DMS 273 treated with DMSO at 0.1 percent for 48 hours (cell line): Measurements from ENCODE around the gene PPARG.
"Not testable (repeated sequence)": the region's sequence is repeated elsewhere in the genome, so short reads cannot be mapped to it uniquely, and the experiment has no call there.

Source experiments
- DNase-seq: peaks from one replicate; lab custom pipeline; 2025; lab: John Stamatoyannopoulos, UW

The PPARG gene

DNA sequence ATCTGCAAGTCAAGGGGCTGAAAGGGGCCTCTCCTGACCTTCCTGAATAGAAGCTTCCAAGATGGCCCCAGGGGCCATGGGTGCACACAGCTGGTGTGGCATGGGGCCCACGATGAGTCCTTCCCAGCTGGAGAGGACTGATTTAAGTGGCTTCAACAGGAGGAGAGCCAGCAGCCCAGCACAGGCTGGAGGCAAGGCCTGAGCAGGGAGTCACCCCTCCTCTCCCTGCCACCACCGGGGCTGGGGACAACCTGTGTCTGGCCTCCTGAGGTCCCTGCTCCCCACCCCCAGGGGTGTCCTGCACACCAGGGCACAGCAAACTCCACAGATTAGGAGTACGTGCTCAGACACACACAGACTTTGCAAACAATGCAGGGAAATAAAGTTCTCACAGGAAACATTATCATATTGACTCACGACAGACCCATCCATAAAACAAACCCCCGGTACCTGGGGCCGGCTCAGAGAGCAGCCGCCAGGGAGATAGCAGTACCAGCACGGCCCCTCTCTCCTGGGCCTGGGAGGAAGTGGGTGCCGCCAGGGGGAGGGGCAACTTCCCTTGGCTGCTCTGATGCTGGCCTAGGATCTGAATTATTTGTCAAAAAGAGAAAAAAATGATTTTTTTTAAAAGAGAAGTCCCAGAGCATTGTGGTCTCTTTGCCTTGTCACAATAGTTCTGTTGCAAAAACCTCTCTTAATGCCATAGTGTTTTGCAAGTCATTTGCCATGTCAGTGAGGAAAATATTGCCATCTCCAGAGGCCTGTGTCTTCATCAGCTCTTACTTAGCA, 173.5 kb downstream of the PPARG start:
- no peak for DNase-seq

- no peak for DNase-seq
These were observed 174.8 kb downstream of the PPARG start for GRCh38 chr3:12463686-12464085.

GRCh38 chr3:12464181-12464580, 175.3 kb downstream of the PPARG start:
- no peak for DNase-seq

- no peak for DNase-seq
These were observed 176.4 kb downstream of the PPARG start for GRCh38 chr3:12465151-12465835.

- DNase-seq, result no peak
These were observed 177.0 kb downstream of the PPARG start for GRCh38 chr3:12465836-12466225.

DNA sequence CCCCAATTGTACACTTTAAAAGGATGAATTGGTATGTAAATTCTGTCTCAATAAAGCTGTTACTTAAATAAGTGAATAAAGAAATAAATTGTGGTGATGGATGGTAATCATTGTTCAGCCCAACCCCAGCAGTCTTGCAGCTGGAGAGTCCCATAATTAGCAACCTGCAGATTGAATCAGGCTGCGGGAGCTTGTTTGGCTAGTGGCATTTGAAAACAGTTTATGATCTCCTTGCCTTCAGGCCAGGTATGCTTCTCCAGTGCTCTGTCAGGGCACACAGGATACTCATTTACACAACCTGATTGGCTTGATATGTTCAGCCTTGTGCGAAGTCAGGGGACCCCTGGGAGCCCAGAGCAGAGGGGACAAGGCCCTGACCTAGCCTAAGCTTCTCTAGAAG, 178.9 kb downstream of the PPARG start:
- no peak for DNase-seq

GRCh38 chr3:12468276-12468675, 179.4 kb downstream of the PPARG start:
- DNase-seq, result no peak

DNA sequence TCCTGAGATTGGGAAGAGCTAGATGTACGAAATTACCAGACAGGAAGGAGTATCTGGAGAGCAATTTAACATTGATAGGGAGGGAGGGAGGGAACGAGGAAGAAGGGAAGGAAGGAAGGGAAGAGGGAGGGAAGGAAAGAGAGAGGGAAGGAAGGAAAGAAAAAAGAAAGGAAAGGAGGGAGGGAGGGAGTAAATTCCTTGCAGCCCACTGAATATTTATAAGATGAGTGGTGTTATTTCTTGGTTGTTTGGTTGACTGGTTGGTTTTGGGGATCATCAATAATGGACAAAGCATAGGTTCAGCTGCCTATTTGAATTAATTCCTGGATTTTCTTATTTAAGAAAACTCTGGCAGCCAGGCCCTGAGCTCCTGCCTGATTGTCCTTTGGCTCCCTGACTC, 179.9 kb downstream of the PPARG start:
- DNase-seq, result no peak

DNA sequence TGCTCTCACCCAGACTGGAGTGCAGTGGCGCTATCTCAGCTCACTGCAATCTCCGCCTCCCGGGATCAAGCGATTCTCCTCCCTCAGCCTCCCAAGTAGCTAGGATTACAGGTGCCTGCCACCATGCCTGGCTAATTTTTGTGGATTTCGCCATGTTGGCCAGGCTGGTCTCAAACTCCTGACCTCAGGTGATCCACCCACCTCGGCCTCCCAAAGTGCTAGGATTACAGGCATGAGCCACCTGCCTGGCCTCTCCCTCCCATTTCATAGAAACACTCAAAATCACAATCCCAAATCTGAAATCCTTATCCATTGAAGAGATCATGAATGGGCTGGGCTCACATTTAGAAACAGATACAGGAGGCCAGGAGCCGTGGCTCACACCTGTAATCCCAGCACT, 180.4 kb downstream of the PPARG start:
- not testable (repeated sequence) for DNase-seq

GRCh38 chr3:12470111-12470510, 181.2 kb downstream of the PPARG start:
- no peak for DNase-seq

DNA sequence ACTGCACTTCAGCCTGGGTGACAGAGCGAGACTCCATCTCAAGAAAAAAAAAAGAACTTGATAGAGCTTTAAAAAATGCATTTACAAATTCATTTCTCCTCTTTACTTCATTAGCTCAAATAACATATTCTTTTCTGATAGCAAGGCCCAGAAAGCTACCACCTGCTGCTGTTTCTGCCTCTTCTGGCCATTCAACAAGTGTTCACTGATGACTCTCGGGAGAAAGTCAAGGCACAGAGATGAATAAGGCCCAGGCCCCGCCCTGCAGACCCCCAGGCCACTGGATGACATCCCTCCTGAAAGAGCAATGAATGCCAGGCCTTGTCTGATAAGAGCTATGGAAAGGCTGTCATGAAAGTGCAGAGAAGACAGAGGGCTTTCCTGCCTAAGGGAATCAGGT, 181.8 kb downstream of the PPARG start:
- DNase-seq, result no peak

GRCh38 chr3:12471241-12471640, 182.4 kb downstream of the PPARG start:
- DNase-seq, result no peak

- no peak for DNase-seq
These were observed 183.2 kb downstream of the PPARG start for GRCh38 chr3:12472000-12472610.

- no peak for DNase-seq
These were observed 183.9 kb downstream of the PPARG start for GRCh38 chr3:12472796-12473195.

- no peak for DNase-seq
These were observed 184.6 kb downstream of the PPARG start for GRCh38 chr3:12473511-12473910.

DNA sequence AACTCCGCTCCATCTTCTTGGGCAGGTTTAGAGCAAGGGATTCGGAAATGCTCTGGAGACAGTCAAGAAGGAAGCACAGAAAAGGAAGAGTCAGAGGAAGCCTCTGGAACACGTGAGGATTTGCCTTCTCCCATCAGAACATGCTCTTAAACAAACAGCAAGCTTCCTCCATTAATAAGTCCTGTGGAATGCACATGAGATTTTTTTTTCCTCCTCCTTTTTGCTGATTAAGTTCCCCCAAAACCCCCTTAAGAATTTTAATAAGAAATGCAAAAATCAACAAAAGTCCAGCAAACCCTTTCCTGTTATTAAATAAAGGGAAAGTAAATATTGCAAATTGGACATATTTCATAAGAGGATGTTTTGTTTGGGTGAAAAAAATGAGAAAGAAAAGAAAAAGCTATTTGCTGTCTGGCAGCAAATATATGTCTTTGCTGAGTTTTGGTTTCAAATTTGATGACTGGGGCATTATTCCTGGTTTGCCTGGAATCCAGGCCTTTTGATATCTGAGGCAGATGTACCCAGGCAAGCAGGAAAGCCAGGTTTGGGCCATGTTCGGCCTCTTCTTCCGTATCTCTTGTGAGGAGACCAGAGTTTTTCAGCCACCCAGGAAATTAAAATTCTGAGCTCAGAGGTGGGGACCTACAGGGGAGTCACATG, 187.5 kb downstream of the PPARG start:
- DNase-seq, result no peak

GRCh38 chr3:12477256-12477655, 188.4 kb downstream of the PPARG start:
- no peak for DNase-seq

DNA sequence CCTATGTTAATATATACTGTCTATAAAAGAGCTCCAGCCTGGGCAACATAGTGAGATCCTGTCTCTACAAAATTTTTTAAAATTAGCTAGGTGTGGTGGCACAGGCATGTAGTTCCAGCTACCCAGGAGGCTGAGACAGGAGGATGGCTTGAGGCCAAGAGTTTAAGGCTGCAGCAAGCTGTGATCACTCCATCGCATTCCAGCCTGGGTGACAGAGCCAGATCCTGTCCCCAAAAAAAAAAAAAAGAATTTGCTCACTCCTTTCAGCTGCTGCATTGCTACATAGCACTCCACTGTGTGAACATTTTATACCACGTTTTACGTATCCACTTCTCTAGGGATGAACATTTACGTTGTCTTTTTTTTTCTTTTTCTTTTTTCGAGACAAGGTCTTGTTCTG, 189.5 kb downstream of the PPARG start:
- no peak for DNase-seq

DNA sequence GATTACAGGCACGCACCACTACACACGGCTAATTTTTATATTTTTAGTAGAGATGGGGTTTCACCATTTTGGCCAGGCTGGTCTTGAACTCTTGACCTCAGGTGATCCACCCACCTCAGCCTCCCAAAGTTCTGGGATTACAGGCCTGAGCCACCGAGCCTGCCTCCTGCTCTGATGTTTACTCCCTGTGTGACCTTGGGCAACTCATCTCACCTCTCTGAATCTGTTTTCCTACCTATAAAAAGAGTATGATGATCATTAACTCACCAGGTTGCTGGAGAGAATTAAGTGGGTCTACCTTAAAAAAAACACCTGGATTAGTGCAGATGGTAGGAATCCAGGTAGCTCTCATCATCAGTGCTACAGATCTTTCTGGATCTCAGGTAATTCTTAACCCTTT, 190.3 kb downstream of the PPARG start:
- DNase-seq, result not testable (repeated sequence)

DNA sequence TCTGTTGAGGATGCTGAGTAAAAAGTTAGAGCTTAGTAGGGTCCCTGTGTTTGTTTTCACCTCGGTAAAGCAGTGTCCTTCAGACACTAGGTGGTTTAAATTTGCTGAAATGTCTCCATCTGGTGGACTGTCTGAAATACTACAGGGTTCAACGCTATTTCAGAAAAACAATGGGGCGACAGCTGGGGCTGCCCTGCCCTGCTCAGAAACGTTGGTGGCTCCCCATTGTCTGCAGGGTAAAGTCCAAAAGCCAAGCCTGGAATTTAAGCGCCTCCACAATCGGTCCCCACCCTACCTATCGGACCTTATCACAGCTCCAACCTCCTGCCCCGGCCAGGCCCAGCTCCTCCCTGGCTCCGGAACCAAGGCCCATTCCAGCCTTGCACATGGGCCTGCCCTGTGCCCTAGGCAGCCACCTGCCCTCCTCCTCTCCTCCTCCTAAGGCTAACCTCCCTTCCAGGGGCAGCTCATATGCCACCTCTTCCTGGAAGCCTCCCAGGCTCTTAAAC, 191.1 kb downstream of the PPARG start:
- DNase-seq, result no peak

- no peak for DNase-seq
These were observed 194.5 kb downstream of the PPARG start for GRCh38 chr3:12483410-12483809.

- no peak for DNase-seq
These were observed 195.0 kb downstream of the PPARG start for GRCh38 chr3:12483872-12484197.
